OCI-LY7 (cell line): ENCODE results near the gene ATAD3B. TPM values are rescaled to one million over a fixed set of nuclear protein-coding genes. Genes with fewer than 3 reads are reported as not detected.
"Not testable (repeated sequence)": the region's sequence is repeated elsewhere in the genome, so short reads cannot be mapped to it uniquely, and the experiment has no call there.

ENCODE experiments used
- BruUV-seq: library from RNA; stranded (reverse); fragments of 400-500 nt; replicated peaks from 2 replicates; lab custom pipeline; 2021; lab: Mats Ljungman, UMichigan
- CTCF ChIA-PET: fragments of 300-600 bp; sonication (Branson Sonifier 250); formaldehyde crosslinking; loops from one replicate; lab custom pipeline; 2022; ENCODE audit warnings: antibody characterized with exemption; ENCODE audit not compliant: unreplicated experiment; lab: Charles Lee
- POLR2A ChIA-PET: fragments of 300-600 bp; sonication (Branson Sonifier 250); formaldehyde crosslinking; loops from one replicate; lab custom pipeline; 2022; ENCODE audit warnings: antibody characterized with exemption; lab: Charles Lee
- DNase-seq: peaks from one replicate; pipeline ENCODE4 v3.0.0-alpha.2; 2015; ENCODE audit warnings: low spot score
- H2AFZ ChIP-seq: fragments of 200-600 bp; sonication (generic), shearing (Covaris generic); 2 replicates; pipeline ENCODE4 v1.6.1; 2014; ENCODE audit warnings: mild to moderate bottlenecking, antibody characterized with exemption, low read length, moderate library complexity
- H3K27ac ChIP-seq: fragments of 200-600 bp; sonication (generic); 2 replicates; pipeline ENCODE4 v1.5.1; 2014; ENCODE audit warnings: mixed run types, low read depth, mild to moderate bottlenecking, moderate library complexity, low read length, inconsistent platforms; ENCODE audit not compliant: poor library complexity, severe bottlenecking
- H3K36me3 ChIP-seq: fragments of 200-600 bp; sonication (generic); 2 replicates; pipeline ENCODE4 v1.6.1; 2014; ENCODE audit warnings: mild to moderate bottlenecking, antibody characterized with exemption, low read length, moderate library complexity, mixed read lengths; ENCODE audit not compliant: insufficient read depth
- H3K4me1 ChIP-seq: fragments of 200-600 bp; sonication (generic); 2 replicates; pipeline ENCODE4 v1.5.1; 2014; ENCODE audit warnings: mild to moderate bottlenecking, low read length; ENCODE audit not compliant: insufficient read depth, poor library complexity, severe bottlenecking
- H3K4me2 ChIP-seq: fragments of 200-600 bp; sonication (generic); 2 replicates; pipeline ENCODE4 v1.6.1; 2014; ENCODE audit warnings: mild to moderate bottlenecking, low read length
- H3K4me3 ChIP-seq: fragments of 200-600 bp; sonication (generic); 2 replicates; pipeline ENCODE4 v1.5.1; 2014; ENCODE audit warnings: mild to moderate bottlenecking, low read depth, low read length; ENCODE audit not compliant: poor library complexity, severe bottlenecking
- H3K79me2 ChIP-seq: fragments of 200-600 bp; sonication (generic); 2 replicates; pipeline ENCODE4 v1.6.1; 2016; ENCODE audit warnings: low read depth, mild to moderate bottlenecking, low read length, moderate library complexity, mixed read lengths; ENCODE audit not compliant: insufficient read depth
- H3K9me2 ChIP-seq: fragments of 200-600 bp; sonication (generic); 2 replicates; pipeline ENCODE4 v1.6.1; 2016; ENCODE audit warnings: mild to moderate bottlenecking, low read length, mixed read lengths; ENCODE audit not compliant: insufficient read depth
- H3K9me3 ChIP-seq: fragments of 200-600 bp; sonication (generic); 2 replicates; pipeline ENCODE4 v1.6.1; 2014; ENCODE audit warnings: mild to moderate bottlenecking, mixed run types, low read length, mixed read lengths
- H4K20me1 ChIP-seq: fragments of 200-600 bp; sonication (generic); 2 replicates; pipeline ENCODE4 v1.6.1; 2014; ENCODE audit warnings: mild to moderate bottlenecking, antibody characterized with exemption, low read length, moderate library complexity, mixed read lengths; ENCODE audit not compliant: insufficient read depth
- EZH2phosphoT487 ChIP-seq: fragments of 200-600 bp; sonication (generic); IDR thresholded peaks from 2 replicates; pipeline ENCODE4 v1.6.1; 2018; ENCODE audit warnings: low read depth, borderline replicate concordance, mild to moderate bottlenecking, mixed run types, antibody characterized with exemption, low read length, moderate library complexity, mixed read lengths
- intact Hi-C: fragments of 100-400 bp; cut with micrococcal nuclease; formaldehyde crosslinking; loops from one replicate; pipeline ENCODE4 v1.10.0; 2022; ENCODE audit not compliant: unreplicated experiment
- total RNA-seq, 2 experiments: library from RNA; depleted of rRNA in 1 of 2; stranded (reverse); fragments of >200 nt in 1 of 2; shearing (Covaris generic) in 1 of 2; gene quantifications; 2 replicates each; pipeline ENCODE4 v1.2.3, GENCODE V29; 2014 to 2022
- TF ChIP-seq, protein P1 (sequence below): fragments of 200-600 bp; sonication (generic); conservative IDR thresholded peaks from 2 replicates; pipeline ENCODE4 v1.5.1; 2014; ENCODE audit warnings: mild to moderate bottlenecking, antibody characterized with exemption, low read length, moderate library complexity, mixed read lengths

The ATAD3B gene
- total RNA-seq, 2 experiments from 2014 or later = 54.9 to 62.4 TPM

DNA sequence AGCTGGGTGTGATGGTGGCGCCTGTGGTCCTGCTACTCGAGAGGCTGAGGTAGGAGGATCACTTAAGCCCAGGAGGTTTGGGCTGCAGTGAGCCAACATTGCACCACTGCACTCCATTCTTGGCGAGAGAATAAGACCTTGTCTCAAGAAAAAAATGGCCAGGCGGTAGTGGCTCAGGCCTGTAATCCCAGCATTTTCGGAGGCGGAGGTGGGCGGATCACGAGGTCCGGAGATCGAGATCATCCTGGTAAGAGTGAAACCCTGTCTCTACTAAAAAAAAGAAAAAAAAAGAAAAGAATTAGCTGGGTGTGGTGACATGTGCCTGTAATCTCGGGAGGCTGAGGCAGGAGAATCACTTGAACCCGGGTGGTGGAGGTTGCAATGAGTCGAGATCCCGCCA, 11.3 kb downstream of the ATAD3B start:
- peaks cover 66% of the 10 kb centered on the region for H3K36me3 ChIP-seq
- no peaks in the 10 kb centered on the region for H3K4me1 ChIP-seq
- H3K9me2 ChIP-seq = no peaks in the 10 kb centered on the region
- no peaks in the 10 kb centered on the region for H4K20me1 ChIP-seq
- BruUV-seq = no TSS peak
- no peak for DNase-seq
- no peak overlapping the region for H3K27ac ChIP-seq
- POLR2A ChIA-PET = no interaction called here
- H3K4me2 ChIP-seq = no peak overlapping the region
- H3K79me2 ChIP-seq = no peaks in the 10 kb centered on the region
- no peak overlapping the region for H3K4me3 ChIP-seq
- H3K9me3 ChIP-seq = no peaks in the 10 kb centered on the region
- intact Hi-C loops = no loop called here
- TF ChIP-seq, protein P1, sequence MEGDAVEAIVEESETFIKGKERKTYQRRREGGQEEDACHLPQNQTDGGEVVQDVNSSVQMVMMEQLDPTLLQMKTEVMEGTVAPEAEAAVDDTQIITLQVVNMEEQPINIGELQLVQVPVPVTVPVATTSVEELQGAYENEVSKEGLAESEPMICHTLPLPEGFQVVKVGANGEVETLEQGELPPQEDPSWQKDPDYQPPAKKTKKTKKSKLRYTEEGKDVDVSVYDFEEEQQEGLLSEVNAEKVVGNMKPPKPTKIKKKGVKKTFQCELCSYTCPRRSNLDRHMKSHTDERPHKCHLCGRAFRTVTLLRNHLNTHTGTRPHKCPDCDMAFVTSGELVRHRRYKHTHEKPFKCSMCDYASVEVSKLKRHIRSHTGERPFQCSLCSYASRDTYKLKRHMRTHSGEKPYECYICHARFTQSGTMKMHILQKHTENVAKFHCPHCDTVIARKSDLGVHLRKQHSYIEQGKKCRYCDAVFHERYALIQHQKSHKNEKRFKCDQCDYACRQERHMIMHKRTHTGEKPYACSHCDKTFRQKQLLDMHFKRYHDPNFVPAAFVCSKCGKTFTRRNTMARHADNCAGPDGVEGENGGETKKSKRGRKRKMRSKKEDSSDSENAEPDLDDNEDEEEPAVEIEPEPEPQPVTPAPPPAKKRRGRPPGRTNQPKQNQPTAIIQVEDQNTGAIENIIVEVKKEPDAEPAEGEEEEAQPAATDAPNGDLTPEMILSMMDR = no peak
- no peak for TF ChIP-seq EZH2phosphoT487
- CTCF ChIA-PET = no interaction called here
- no peak overlapping the region for H2AFZ ChIP-seq

DNA sequence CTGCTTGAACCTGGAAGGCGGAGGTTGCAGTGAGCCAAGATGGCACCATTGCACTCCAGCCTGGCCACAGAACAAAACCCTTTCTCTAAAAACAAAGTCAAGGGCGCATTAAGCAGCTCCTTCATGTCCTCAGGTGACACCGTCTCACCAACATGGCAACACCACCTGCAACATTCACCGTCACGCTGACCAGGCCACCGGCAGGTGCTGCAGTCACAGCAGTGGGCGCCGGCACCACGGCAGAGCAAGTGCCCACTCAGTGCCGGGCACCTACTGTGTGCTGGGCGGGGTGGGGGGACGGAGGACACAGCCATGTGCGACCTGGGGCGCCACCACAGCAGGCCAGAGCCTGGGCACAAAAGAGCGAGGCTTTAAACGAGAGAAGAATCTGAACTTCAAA, 12.1 kb downstream of the ATAD3B start:
- no peak overlapping the region for H3K4me2 ChIP-seq
- no peaks in the 10 kb centered on the region for H3K79me2 ChIP-seq
- H3K36me3 ChIP-seq = peaks cover 69% of the 10 kb centered on the region
- no peaks in the 10 kb centered on the region for H4K20me1 ChIP-seq
- H2AFZ ChIP-seq = no peak overlapping the region
- intact Hi-C loops = no loop called here
- no peaks in the 10 kb centered on the region for H3K4me1 ChIP-seq
- ChIA-PET POLR2A (no interaction called here), CTCF (no interaction called here)
- TF ChIP-seq, protein P1 = no peak
- no peak for TF ChIP-seq EZH2phosphoT487
- H3K4me3 ChIP-seq = no peak overlapping the region
- TSS peak; percentile 55 for BruUV-seq
- no peaks in the 10 kb centered on the region for H3K9me3 ChIP-seq
- H3K27ac ChIP-seq = no peak overlapping the region
- no peak for DNase-seq
- H3K9me2 ChIP-seq = no peaks in the 10 kb centered on the region

DNA sequence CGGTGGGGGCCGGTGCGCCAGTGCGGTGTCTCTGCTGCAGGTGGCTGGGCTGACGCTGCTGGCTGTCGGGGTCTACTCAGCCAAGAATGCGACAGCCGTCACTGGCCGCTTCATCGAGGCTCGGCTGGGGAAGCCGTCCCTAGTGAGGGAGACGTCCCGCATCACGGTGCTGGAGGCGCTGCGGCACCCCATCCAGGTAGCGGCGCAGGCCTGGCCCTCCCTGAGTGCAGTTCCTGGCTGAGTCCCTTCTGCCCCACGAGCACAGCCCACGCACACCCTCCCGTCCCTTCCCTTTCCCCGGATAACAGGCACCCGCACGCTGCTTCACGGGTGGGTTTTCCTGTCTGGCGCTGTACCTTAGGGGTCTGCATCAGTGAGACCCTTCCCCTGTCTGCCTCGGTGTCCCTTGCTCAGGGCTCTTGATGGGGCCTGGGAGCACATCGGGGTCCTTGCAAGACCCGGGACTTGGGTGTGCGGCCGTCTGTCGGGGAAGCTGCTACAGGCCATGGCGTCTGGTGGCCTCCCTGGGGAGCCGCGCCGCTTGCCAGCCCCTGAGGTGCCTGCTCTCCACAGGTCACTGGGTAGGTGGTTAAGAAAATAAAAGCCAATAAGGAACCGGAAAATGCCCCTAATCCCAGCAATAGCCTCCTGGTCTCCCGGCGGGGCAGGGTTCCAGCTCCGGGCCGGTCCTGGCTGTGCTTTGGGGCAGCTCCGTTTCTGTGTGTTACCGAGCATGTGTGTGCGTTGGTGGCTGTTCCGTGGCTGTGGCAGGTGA, 13.6 kb downstream of the ATAD3B start:
- H3K4me3 ChIP-seq, CTCF ChIA-PET, intact Hi-C loops, H3K4me1 ChIP-seq, POLR2A ChIA-PET, H4K20me1 ChIP-seq, H2AFZ ChIP-seq, H3K9me2 ChIP-seq, DNase-seq, BruUV-seq, H3K27ac ChIP-seq, H3K4me2 ChIP-seq, H3K9me3 ChIP-seq, H3K79me2 ChIP-seq: not testable (repeated sequence)
- peaks cover 71% of the 10 kb centered on the region for H3K36me3 ChIP-seq

DNA sequence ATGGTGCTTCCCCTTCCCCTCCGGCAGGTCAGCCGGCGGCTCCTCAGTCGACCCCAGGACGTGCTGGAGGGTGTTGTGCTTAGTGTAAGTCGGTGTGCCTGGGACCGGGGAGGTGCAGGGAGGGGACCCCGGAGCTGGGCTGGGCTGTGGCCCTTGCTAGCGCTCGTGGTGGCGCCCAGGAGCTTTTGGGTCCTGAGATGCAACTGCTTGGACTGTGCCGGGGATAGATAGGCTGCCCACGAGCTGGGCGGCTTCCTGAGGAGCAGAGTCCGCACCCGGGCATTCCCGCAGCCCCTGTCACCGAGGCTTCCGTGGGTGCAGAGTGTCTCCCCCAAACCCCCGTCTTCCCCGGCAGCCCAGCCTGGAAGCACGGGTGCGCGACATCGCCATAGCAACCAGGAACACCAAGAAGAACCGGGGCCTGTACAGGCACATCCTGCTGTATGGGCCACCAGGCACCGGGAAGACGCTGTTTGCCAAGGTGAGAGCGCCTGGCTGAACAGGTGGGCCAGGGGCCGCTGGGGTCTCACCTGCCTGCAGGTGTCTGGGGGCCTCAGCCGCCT, 14.3 kb downstream of the ATAD3B start:
- BruUV-seq, CTCF ChIA-PET, H3K4me1 ChIP-seq, DNase-seq, H3K4me3 ChIP-seq, POLR2A ChIA-PET, H3K9me2 ChIP-seq, H3K4me2 ChIP-seq, intact Hi-C loops, H2AFZ ChIP-seq, H3K79me2 ChIP-seq, H3K27ac ChIP-seq, H4K20me1 ChIP-seq, H3K9me3 ChIP-seq: not testable (repeated sequence)
- H3K36me3 ChIP-seq = peaks cover 73% of the 10 kb centered on the region
